Measurements from ENCODE around the gene RAB11FIP3. TPM values are rescaled to one million over a fixed set of nuclear protein-coding genes. Genes with fewer than 3 reads are reported as not detected.

Gene RAB11FIP3
- total RNA-seq, 1 experiment from 2014 or later, result 37.1 TPM

DNA sequence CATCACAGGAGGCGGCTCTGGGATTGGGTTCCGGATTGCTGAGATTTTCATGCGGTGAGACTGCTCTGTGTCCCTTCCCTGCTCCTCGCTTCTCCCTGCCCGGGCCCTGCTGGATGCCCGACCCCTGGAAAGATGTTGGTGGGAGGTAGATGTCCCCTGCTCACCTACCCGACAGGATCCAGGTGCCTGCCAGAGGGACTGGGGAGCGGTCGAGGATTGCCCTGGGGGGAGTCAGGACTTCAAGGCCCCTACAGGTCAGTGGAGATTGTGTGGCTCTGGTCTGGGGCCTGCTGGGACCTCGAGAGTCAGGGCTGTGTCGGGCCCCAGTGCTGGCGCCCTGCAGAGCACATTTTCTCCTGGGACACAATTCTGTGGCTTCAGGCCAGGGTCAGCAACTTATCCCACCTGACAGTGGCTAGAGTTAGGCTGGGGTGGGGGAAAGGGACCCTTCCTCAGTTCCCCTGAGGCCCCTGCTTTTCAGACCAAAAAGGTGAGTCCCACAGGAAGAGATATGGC is 20.4 kb upstream of the RAB11FIP3 start:
- Histone ChIP-seq H3K4me1 (ENCODE audit: insufficient read depth, low read length) (no peaks in the 10 kb centered on the region), H3K18ac (ENCODE audit: insufficient read length, low read depth, low read length) (no peak overlapping the region)

More for the DNA sequence above, 20.4 kb upstream of the RAB11FIP3 start:
- H2BK5ac ChIP-seq (ENCODE audit: insufficient read length, low read length), result no peak overlapping the region
- H3K27me3 ChIP-seq (ENCODE audit: insufficient read depth, low read length), result no peaks in the 10 kb centered on the region
- no peak overlapping the region for H2BK120ac ChIP-seq (ENCODE audit: low read depth, low read length, poor library complexity, severe bottlenecking)
- no peak overlapping the region for H3K23ac ChIP-seq (ENCODE audit: insufficient read length, low read depth, low read length)
- no peak overlapping the region for H4K91ac ChIP-seq (ENCODE audit: insufficient read length, low read depth, low read length)
- H3K79me2 ChIP-seq (ENCODE audit: insufficient read depth, low read length), result no peaks in the 10 kb centered on the region
- no peak overlapping the region for H3K9ac ChIP-seq (ENCODE audit: extremely low read depth, insufficient read length, low read length)
- peaks cover 7% of the 10 kb centered on the region in 2 experiments for H3K4me1 Mint-ChIP-seq
- no peak overlapping the region for H2AFZ ChIP-seq (ENCODE audit: low read length)
- WGBS (ENCODE audit: extremely low coverage, insufficient read length, low lambda C conversion rate), result no CpG with 5 or more reads among the region's 12 CpGs
- H4K8ac ChIP-seq (replicated peaks; ENCODE audit: insufficient read length, low read depth, low read length), result no peak overlapping the region
- TF ChIP-seq, protein P1, sequence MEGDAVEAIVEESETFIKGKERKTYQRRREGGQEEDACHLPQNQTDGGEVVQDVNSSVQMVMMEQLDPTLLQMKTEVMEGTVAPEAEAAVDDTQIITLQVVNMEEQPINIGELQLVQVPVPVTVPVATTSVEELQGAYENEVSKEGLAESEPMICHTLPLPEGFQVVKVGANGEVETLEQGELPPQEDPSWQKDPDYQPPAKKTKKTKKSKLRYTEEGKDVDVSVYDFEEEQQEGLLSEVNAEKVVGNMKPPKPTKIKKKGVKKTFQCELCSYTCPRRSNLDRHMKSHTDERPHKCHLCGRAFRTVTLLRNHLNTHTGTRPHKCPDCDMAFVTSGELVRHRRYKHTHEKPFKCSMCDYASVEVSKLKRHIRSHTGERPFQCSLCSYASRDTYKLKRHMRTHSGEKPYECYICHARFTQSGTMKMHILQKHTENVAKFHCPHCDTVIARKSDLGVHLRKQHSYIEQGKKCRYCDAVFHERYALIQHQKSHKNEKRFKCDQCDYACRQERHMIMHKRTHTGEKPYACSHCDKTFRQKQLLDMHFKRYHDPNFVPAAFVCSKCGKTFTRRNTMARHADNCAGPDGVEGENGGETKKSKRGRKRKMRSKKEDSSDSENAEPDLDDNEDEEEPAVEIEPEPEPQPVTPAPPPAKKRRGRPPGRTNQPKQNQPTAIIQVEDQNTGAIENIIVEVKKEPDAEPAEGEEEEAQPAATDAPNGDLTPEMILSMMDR (conservative IDR thresholded peaks at IDR 0.05), result no peak
- H2BK20ac ChIP-seq (ENCODE audit: low read depth, low read length, poor library complexity, severe bottlenecking), result no peak overlapping the region
- DNase-seq, result no peak
- no peaks in the 10 kb centered on the region for H3K9me3 ChIP-seq (ENCODE audit: control insufficient read depth, low read depth, low read length)
- H3K23me2 ChIP-seq (ENCODE audit: insufficient read length, low read depth, low read length, poor library complexity, severe bottlenecking), result no peaks in the 10 kb centered on the region
- H3K27me3 Mint-ChIP-seq (ENCODE audit: low read depth), result no peaks in the 10 kb centered on the region
- no peak overlapping the region for H3K14ac ChIP-seq (ENCODE audit: insufficient read depth, low read length)
- H3K27ac Mint-ChIP-seq, result no peak overlapping the region
- no peak overlapping the region for H3K56ac ChIP-seq (ENCODE audit: insufficient read length, low read depth, low read length)
- H4K20me1 ChIP-seq (ENCODE audit: control insufficient read depth, insufficient read depth, insufficient read length), result no peaks in the 10 kb centered on the region
- no peak overlapping the region for H2AK5ac ChIP-seq (ENCODE audit: insufficient read length, low read length)
- H3T11ph ChIP-seq (ENCODE audit: low read length), result no peak overlapping the region
- H4K5ac ChIP-seq (ENCODE audit: insufficient read length, low read depth, low read length), result no peak overlapping the region
- no peaks in the 10 kb centered on the region for H3K79me1 ChIP-seq (ENCODE audit: insufficient read depth, low read depth, low read length, poor library complexity, severe bottlenecking)
- no peak overlapping the region; a peak in 1 of 5 replicates for H3K4me3 Mint-ChIP-seq
- no peaks in the 10 kb centered on the region; a peak in 1 of 5 replicates for H3K9me3 Mint-ChIP-seq
- H2BK15ac ChIP-seq (ENCODE audit: low read depth, low read length), result peak overlapping the region; percentile 10; the same call in 1 of the 2 replicates
- H3K4me2 ChIP-seq (ENCODE audit: insufficient read depth, insufficient read length, low read length), result no peak overlapping the region
- no peak overlapping the region for H3K4ac ChIP-seq (ENCODE audit: low read depth, low read length)
- peaks cover 6 to 16% (median 15%) of the 10 kb centered on the region in 3 experiments; a peak in 6 of 7 replicates for H3K36me3 Mint-ChIP-seq (ENCODE audit: insufficient read depth in 1 of 3, low read depth in 3 of 3)
- H2BK12ac ChIP-seq (ENCODE audit: insufficient read length, low read depth, low read length), result no peak overlapping the region
- no peak overlapping the region for H3K27ac ChIP-seq (ENCODE audit: insufficient read length, low read depth, low read length)
